Naive B cell (primary cell): ENCODE data around the gene FARP1. TPM values are rescaled to one million over a fixed set of nuclear protein-coding genes. Genes with fewer than 3 reads are reported as not detected.
"Not testable (repeated sequence)": the region's sequence is repeated elsewhere in the genome, so short reads cannot be mapped to it uniquely, and the experiment has no call there.

Experiments
- ATAC-seq, 2 donors: fragments of 150-1000 bp; cut with Tn5 transposase; 2 replicates each; pipeline ENCODE4 v1.10.0; 2021; ENCODE audit warnings: low read depth in 2 of 2, mild to moderate bottlenecking in 2 of 2, moderate library complexity in 2 of 2
- DNase-seq: peaks from one replicate; pipeline ENCODE4 v3.0.0; 2022
- H3K27ac Mint-ChIP-seq, 6 donors: one replicate each; pipeline ENCODE4 v1.8.0; 2020 to 2022; ENCODE audit warnings: mild to moderate bottlenecking in 6 of 6, mixed read lengths in 6 of 6, moderate library complexity in 5 of 6, inconsistent platforms in 2 of 6
- H3K27me3 Mint-ChIP-seq, 3 donors: one replicate each; pipeline ENCODE4 v1.8.0; 2021 to 2022; ENCODE audit warnings: mixed read lengths in 3 of 3, mild to moderate bottlenecking in 1 of 3
- H3K36me3 Mint-ChIP-seq, 2 donors: one replicate each; pipeline ENCODE4 v1.8.0; 2020 to 2022; ENCODE audit warnings: mixed read lengths in 2 of 2, inconsistent platforms in 1 of 2, mild to moderate bottlenecking in 1 of 2
- H3K4me1 Mint-ChIP-seq, 3 donors: one replicate each; pipeline ENCODE4 v1.8.0; 2020 to 2022; ENCODE audit warnings: mixed read lengths in 3 of 3, inconsistent platforms in 1 of 3, mild to moderate bottlenecking in 1 of 3, moderate library complexity in 1 of 3
- H3K4me3 Mint-ChIP-seq, 8 donors: one replicate each; pipeline ENCODE4 v1.8.0; 2020 to 2022; ENCODE audit warnings: mild to moderate bottlenecking in 8 of 8, mixed read lengths in 8 of 8, moderate library complexity in 8 of 8, inconsistent platforms in 2 of 8
- H3K9me3 Mint-ChIP-seq, 7 donors: one replicate each; pipeline ENCODE4 v1.8.0; 2020 to 2022; ENCODE audit warnings: mixed read lengths in 7 of 7, mild to moderate bottlenecking in 5 of 7, inconsistent platforms in 2 of 7, moderate library complexity in 1 of 7
- polyA plus RNA-seq, 6 donors: library from polyadenylated mRNA; unstranded; fragments of 300-500 nt; fragmentation: Illumina TruSeq; gene quantifications; one replicate each; pipeline ENCODE4 v1.2.3, GENCODE V29; 2021; ENCODE audit warnings: low read depth in 6 of 6

FARP1 gene
- polyA plus RNA-seq, 6 donors from 2014 or later, result 0.44 to 1.2 (median 0.86) TPM; not detected in 1

- Mint-ChIP-seq H3K27me3 (peaks cover 0 to 8% (median 4%) of the 10 kb centered on the region in 3 donors), H3K4me1 (no peaks in the 10 kb centered on the region), H3K4me3 (no peak overlapping the region), H3K9me3 (peaks cover 0 to 3% (median 0%) of the 10 kb centered on the region in 7 donors), H3K36me3 (no peaks in the 10 kb centered on the region), H3K27ac (no peak overlapping the region)
- ATAC-seq, result no peak
- DNase-seq, result no peak
These were observed 79.2 kb downstream of the FARP1 start for GRCh38 chr13:98222081-98222554.

- DNase-seq, result no peak
- Mint-ChIP-seq H3K36me3 (no peaks in the 10 kb centered on the region), H3K4me3 (no peak overlapping the region), H3K9me3 (peaks cover 0 to 3% (median 0%) of the 10 kb centered on the region in 7 donors), H3K4me1 (no peaks in the 10 kb centered on the region), H3K27ac (no peak overlapping the region), H3K27me3 (peaks cover 0 to 8% (median 4%) of the 10 kb centered on the region in 3 donors)
- ATAC-seq, result no peak
These were observed 79.9 kb downstream of the FARP1 start for GRCh38 chr13:98222816-98223215.

GRCh38 chr13:98223741-98224140 is 80.8 kb downstream of the FARP1 start:
- Mint-ChIP-seq H3K4me3 (no peak overlapping the region), H3K4me1 (no peaks in the 10 kb centered on the region), H3K27me3 (peaks cover 0 to 8% (median 4%) of the 10 kb centered on the region in 3 donors), H3K9me3 (peaks cover 0 to 4% (median 0%) of the 10 kb centered on the region in 7 donors), H3K36me3 (no peaks in the 10 kb centered on the region), H3K27ac (no peak overlapping the region)
- ATAC-seq, result no peak
- DNase-seq, result no peak

- Mint-ChIP-seq H3K27ac (no peak overlapping the region), H3K4me1 (no peaks in the 10 kb centered on the region), H3K27me3 (peaks cover 0 to 8% (median 4%) of the 10 kb centered on the region in 3 donors), H3K4me3 (no peak overlapping the region), H3K36me3 (no peaks in the 10 kb centered on the region), H3K9me3 (peaks cover 0 to 4% (median 0%) of the 10 kb centered on the region in 7 donors)
- ATAC-seq, result no peak
- DNase-seq, result no peak
These were observed 81.7 kb downstream of the FARP1 start for GRCh38 chr13:98224557-98224956.

GRCh38 chr13:98225036-98225940 is 82.4 kb downstream of the FARP1 start:
- H3K9me3 Mint-ChIP-seq, result peaks cover 0 to 4% (median under 1%) of the 10 kb centered on the region in 7 donors
- H3K27me3 Mint-ChIP-seq, result peaks cover 0 to 8% (median 4%) of the 10 kb centered on the region in 3 donors
- H3K4me3 Mint-ChIP-seq, result no peak overlapping the region
- H3K4me1 Mint-ChIP-seq, result no peaks in the 10 kb centered on the region
- H3K27ac Mint-ChIP-seq, result no peak overlapping the region
- H3K36me3 Mint-ChIP-seq, result no peaks in the 10 kb centered on the region
- DNase-seq (no peak), ATAC-seq (no peak)

GRCh38 chr13:98226496-98226895 is 83.6 kb downstream of the FARP1 start:
- ATAC-seq, result no peak
- H3K4me1 Mint-ChIP-seq, result no peaks in the 10 kb centered on the region
- H3K9me3 Mint-ChIP-seq, result peaks cover 2 to 9% (median 5%) of the 10 kb centered on the region in 7 donors
- H3K36me3 Mint-ChIP-seq, result no peaks in the 10 kb centered on the region
- no peak for DNase-seq
- peaks cover 0 to 4% (median 4%) of the 10 kb centered on the region in 3 donors for H3K27me3 Mint-ChIP-seq
- H3K4me3 Mint-ChIP-seq, result no peak overlapping the region
- H3K27ac Mint-ChIP-seq, result no peak overlapping the region

GRCh38 chr13:98228661-98229341 is 85.9 kb downstream of the FARP1 start:
- Mint-ChIP-seq H3K9me3 (peaks cover 2 to 9% (median 5%) of the 10 kb centered on the region in 7 donors), H3K27me3 (peaks cover 0 to 4% (median 4%) of the 10 kb centered on the region in 3 donors), H3K4me3 (no peak overlapping the region), H3K36me3 (no peaks in the 10 kb centered on the region), H3K4me1 (no peaks in the 10 kb centered on the region), H3K27ac (no peak overlapping the region)
- no peak for ATAC-seq
- DNase-seq, result no peak

- not testable (repeated sequence) for H3K4me1 Mint-ChIP-seq, H3K9me3 Mint-ChIP-seq, ATAC-seq, H3K36me3 Mint-ChIP-seq, H3K27ac Mint-ChIP-seq, H3K4me3 Mint-ChIP-seq, DNase-seq, H3K27me3 Mint-ChIP-seq
These were observed 87.9 kb downstream of the FARP1 start for GRCh38 chr13:98230762-98231161.

GRCh38 chr13:98232456-98232855 is 89.6 kb downstream of the FARP1 start:
- no peak for ATAC-seq
- peaks cover 2 to 9% (median 7%) of the 10 kb centered on the region in 7 donors for H3K9me3 Mint-ChIP-seq
- no peak overlapping the region for H3K4me3 Mint-ChIP-seq
- DNase-seq, result no peak
- H3K27ac Mint-ChIP-seq, result no peak overlapping the region
- H3K27me3 Mint-ChIP-seq, result peaks cover 0 to 5% (median 0%) of the 10 kb centered on the region in 3 donors
- no peaks in the 10 kb centered on the region for H3K4me1 Mint-ChIP-seq
- H3K36me3 Mint-ChIP-seq, result no peaks in the 10 kb centered on the region

- Mint-ChIP-seq H3K27me3 (peaks cover 0 to 5% (median 0%) of the 10 kb centered on the region in 3 donors), H3K4me1 (no peaks in the 10 kb centered on the region), H3K9me3 (peaks cover 2 to 9% (median 7%) of the 10 kb centered on the region in 7 donors), H3K27ac (no peak overlapping the region), H3K36me3 (no peaks in the 10 kb centered on the region), H3K4me3 (no peak overlapping the region)
- no peak for DNase-seq
- no peak for ATAC-seq
These were observed 90.2 kb downstream of the FARP1 start for GRCh38 chr13:98233127-98233526.

- no peak overlapping the region for H3K27ac Mint-ChIP-seq
- no peak for ATAC-seq
- peaks cover 0 to under 1% (median 0%) of the 10 kb centered on the region in 3 donors for H3K4me1 Mint-ChIP-seq
- H3K27me3 Mint-ChIP-seq, result peaks cover 0 to 5% (median 0%) of the 10 kb centered on the region in 3 donors
- DNase-seq, result no peak
- no peaks in the 10 kb centered on the region for H3K36me3 Mint-ChIP-seq
- H3K9me3 Mint-ChIP-seq, result peaks cover 0 to 9% (median 7%) of the 10 kb centered on the region in 7 donors
- no peak overlapping the region for H3K4me3 Mint-ChIP-seq
These were observed 91.5 kb downstream of the FARP1 start for GRCh38 chr13:98234348-98234747.

GRCh38 chr13:98236197-98236596 is 93.3 kb downstream of the FARP1 start:
- Mint-ChIP-seq H3K36me3 (no peaks in the 10 kb centered on the region), H3K4me1 (peaks cover 0 to 2% (median 0%) of the 10 kb centered on the region in 3 donors), H3K27me3 (peaks cover 0 to 5% (median 0%) of the 10 kb centered on the region in 3 donors), H3K27ac (no peak overlapping the region), H3K4me3 (no peak overlapping the region), H3K9me3 (peaks cover 0 to 2% (median 0%) of the 10 kb centered on the region in 7 donors)
- no peak for ATAC-seq
- no peak for DNase-seq

- DNase-seq (no peak), ATAC-seq (no peak)
- peaks cover 0 to 5% (median 0%) of the 10 kb centered on the region in 3 donors for H3K27me3 Mint-ChIP-seq
- no peak overlapping the region for H3K27ac Mint-ChIP-seq
- peaks cover 0 to 2% (median 0%) of the 10 kb centered on the region in 7 donors for H3K9me3 Mint-ChIP-seq
- H3K36me3 Mint-ChIP-seq, result no peaks in the 10 kb centered on the region
- H3K4me1 Mint-ChIP-seq, result peaks cover 0 to 2% (median 0%) of the 10 kb centered on the region in 3 donors
- H3K4me3 Mint-ChIP-seq, result no peak overlapping the region
These were observed 94.4 kb downstream of the FARP1 start for GRCh38 chr13:98237331-98237730.
